GM21381 (cell line): ENCODE measurements around the gene CYB5D1.

Experiments used
- ATAC-seq: cut with Tn5 transposase; IDR thresholded peaks from one replicate; pipeline ENCODE4 v1.9.1; 2021; ENCODE audit warnings: mild to moderate bottlenecking, moderate library complexity; ENCODE audit not compliant: unreplicated experiment

Gene CYB5D1

DNA sequence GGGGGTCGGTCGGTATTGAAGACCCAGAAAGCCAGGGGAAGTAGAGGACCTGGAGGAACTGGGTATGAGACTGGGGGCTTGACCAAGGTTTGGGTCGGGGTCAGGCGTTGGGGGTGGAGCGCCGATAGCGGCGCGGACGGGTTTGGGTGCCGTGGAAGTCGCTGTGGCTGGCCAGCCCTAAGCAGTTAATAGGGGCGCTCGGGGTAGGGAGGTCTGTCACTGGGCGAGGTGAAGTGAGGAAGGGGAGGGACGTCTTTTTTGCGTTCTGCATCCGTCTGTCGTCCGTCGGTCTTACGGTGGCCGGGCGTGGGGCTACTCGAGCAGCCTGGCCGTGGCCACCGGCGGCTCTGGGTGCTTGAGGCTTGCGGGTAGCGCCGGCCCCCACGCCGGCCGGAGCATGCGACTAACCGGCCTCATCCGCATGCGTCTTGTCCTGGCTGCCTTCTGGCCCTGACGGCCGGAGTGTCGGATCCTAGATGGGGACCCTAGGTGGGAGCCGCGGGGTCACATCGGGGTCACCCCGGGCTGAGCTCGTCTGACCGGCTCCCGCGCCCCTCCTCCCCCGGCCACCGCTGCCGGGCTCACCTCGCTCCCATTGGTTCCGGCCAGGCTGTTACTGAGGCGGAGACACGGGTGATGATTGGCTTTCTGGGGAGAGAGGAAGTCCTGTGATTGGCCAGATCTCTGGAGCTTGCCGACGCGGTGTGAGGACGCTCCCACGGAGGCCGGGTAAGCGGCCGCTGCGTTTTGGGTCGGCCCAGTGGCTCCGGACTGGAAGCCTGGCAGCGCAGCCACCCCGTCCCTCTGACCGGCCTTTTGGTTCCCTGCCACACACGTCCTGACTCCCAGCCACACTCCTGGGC lies 13.3 kb upstream of the CYB5D1 start:
- peak; percentile 41 for ATAC-seq

DNA sequence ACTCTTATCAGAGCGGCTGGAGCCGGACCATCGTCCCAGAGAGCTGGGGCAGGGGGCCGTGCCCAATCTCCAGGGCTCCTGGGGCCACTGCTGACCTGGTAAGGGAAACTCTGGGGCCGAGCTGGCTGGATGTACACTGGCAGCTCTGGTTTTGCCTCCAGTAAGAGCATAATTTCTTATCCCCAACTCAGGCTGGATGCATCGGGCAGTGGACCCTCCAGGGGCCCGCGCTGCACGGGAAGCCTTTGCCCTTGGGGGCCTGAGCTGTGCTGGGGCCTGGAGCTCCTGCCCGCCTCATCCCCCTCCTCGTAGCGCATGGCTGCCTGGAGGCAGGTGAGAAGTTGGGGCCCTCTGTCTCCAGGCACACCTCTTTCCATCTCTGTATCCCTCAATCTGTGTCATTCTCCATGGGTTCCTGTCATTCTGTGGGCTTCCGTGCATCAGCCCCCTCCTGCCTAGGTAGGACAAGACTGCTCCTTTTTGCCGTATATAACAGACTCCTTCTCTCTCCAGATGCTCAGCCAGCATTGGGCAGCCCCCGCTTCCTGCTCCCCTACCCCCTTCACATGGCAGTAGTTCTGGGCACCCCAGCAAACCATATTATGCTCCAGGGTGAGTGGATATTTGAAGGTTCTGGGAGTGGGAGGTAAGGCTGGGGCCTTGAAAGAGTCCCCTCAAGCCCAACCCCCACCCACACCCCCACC lies 12.3 kb upstream of the CYB5D1 start:
- ATAC-seq: no peak

DNA sequence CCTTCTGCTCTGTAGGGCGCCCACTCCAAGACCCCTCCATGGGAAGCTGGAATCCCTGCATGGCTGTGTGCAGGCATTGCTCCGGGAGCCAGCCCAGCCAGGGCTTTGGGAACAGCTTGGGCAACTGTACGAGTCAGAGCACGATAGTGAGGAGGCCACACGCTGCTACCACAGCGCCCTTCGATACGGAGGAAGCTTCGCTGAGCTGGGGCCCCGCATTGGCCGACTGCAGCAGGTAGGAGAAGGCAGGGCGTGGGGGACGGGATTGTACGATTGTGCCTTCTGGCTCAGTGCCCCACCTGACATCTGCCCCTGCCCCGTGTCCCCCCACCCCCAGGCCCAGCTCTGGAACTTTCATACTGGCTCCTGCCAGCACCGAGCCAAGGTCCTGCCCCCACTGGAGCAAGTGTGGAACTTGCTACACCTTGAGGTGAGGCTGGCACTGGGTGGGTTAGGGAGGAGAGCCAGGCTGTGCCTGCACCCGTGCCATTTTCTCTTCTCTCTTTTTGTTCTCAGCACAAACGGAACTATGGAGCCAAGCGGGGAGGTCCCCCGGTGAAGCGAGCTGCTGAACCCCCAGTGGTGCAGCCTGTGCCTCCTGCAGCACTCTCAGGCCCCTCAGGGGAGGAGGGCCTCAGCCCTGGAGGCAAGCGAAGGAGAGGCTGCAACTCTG lies 11.6 kb upstream of the CYB5D1 start:
- no peak for ATAC-seq

DNA sequence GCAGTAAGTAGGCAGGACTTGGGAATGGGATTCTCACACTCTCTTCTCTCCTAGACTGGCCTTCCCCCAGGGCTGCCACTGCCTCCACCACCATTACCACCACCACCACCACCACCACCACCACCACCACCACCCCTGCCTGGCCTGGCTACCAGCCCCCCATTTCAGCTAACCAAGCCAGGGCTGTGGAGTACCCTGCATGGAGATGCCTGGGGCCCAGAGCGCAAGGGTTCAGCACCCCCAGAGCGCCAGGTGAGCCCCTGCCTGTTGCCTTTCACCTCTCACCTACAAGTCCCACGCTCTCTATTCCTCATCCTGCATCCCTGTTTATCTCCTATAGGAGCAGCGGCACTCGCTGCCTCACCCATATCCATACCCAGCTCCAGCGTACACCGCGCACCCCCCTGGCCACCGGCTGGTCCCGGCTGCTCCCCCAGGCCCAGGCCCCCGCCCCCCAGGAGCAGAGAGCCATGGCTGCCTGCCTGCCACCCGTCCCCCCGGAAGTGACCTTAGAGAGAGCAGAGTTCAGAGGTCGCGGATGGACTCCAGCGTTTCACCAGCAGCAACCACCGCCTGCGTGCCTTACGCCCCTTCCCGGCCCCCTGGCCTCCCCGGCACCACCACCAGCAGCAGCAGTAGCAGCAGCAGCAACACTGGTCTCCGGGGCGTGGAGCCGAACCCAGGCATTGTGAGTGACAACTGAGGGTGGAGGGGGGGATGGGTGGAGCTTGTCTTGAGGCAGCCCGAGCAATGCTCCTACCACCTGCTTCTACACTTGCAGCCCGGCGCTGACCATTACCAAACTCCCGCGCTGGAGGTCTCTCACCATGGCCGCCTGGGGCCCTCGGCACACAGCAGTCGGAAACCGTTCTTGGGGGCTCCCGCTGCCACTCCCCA lies 10.8 kb upstream of the CYB5D1 start:
- ATAC-seq: no peak

DNA sequence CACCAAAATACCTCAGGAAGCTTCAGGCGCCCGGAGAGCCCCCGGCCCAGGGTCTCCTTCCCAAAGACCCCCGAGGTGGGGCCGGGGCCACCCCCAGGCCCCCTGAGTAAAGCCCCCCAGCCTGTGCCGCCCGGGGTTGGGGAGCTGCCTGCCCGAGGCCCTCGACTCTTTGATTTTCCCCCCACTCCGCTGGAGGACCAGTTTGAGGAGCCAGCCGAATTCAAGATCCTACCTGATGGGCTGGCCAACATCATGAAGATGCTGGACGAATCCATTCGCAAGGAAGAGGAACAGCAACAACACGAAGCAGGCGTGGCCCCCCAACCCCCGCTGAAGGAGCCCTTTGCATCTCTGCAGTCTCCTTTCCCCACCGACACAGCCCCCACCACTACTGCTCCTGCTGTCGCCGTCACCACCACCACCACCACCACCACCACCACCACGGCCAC lies 9.6 kb upstream of the CYB5D1 start:
- no peak for ATAC-seq

DNA sequence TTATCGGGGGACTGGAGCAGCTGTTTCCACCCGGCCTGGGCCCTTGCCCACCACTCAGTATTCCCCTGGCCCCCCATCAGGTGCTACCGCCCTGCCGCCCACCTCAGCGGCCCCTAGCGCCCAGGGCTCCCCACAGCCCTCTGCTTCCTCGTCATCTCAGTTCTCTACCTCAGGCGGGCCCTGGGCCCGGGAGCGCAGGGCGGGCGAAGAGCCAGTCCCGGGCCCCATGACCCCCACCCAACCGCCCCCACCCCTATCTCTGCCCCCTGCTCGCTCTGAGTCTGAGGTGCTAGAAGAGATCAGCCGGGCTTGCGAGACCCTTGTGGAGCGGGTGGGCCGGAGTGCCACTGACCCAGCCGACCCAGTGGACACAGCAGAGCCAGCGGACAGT lies 9.1 kb upstream of the CYB5D1 start:
- no peak for ATAC-seq

DNA sequence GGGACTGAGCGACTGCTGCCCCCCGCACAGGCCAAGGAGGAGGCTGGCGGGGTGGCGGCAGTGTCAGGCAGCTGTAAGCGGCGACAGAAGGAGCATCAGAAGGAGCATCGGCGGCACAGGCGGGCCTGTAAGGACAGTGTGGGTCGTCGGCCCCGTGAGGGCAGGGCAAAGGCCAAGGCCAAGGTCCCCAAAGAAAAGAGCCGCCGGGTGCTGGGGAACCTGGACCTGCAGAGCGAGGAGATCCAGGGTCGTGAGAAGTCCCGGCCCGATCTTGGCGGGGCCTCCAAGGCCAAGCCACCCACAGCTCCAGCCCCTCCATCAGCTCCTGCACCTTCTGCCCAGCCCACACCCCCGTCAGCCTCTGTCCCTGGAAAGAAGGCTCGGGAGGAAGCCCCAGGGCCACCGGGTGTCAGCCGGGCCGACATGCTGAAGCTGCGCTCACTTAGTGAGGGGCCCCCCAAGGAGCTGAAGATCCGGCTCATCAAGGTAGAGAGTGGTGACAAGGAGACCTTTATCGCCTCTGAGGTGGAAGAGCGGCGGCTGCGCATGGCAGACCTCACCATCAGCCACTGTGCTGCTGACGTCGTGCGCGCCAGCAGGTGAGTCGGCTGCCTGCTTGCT lies 8.6 kb upstream of the CYB5D1 start:
- ATAC-seq: no peak

DNA sequence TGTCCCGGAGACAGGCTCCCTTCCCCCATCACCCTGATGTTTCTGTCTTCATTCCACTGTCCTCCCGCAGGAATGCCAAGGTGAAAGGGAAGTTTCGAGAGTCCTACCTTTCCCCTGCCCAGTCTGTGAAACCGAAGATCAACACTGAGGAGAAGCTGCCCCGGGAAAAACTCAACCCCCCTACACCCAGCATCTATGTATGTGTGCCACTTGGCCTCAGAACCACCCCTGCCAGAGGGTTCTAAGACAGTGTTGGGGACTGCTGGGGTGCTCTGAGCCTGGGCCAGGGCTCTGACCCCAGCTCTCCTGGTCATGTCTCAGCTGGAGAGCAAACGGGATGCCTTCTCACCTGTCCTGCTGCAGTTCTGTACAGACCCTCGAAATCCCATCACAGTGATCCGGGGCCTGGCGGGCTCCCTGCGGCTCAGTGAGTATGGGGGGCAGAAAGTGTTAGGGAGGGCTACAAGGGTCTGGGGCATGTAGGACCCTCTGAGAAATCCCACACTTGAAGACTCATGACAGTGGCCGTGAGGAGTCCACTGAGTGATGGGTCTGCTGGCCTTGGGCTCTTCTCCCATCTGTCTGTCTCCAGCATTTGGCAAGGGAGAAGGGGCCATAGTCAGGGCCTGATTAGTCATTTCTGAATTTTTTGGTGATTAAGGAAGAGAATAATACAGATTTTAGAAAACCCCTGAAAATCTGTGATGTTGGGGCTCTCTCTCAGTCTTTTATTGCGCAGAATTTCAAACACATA lies 7.9 kb upstream of the CYB5D1 start:
- no peak for ATAC-seq

DNA sequence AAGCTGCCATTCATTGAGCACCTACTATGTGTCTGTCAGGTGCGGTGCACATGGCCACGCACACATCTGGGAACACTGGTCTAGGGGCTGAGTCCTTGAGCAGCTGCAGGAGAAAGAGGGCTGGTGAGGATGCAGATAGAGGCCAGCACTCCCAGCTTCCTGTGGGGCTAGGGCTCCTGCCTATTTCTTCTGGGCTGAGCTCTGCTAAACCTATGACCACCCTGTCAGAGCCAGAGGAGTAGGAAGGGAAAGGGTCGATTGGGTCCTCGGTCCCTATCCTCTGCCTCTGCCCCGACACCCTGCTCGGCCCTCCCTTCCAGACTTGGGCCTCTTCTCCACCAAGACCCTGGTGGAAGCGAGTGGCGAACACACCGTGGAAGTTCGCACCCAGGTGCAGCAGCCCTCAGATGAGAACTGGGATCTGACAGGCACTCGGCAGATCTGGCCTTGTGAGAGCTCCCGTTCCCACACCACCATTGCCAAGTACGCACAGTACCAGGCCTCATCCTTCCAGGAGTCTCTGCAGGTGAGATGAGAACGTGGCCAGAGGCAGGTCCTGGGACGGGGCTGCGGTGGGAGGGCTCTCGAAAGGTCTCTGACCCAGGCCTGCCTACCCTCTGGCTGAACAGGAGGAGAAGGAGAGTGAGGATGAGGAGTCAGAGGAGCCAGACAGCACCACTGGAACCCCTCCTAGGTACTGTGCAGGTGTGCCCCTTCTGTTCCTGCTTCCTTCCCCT lies 6.9 kb upstream of the CYB5D1 start:
- no peak for ATAC-seq

DNA sequence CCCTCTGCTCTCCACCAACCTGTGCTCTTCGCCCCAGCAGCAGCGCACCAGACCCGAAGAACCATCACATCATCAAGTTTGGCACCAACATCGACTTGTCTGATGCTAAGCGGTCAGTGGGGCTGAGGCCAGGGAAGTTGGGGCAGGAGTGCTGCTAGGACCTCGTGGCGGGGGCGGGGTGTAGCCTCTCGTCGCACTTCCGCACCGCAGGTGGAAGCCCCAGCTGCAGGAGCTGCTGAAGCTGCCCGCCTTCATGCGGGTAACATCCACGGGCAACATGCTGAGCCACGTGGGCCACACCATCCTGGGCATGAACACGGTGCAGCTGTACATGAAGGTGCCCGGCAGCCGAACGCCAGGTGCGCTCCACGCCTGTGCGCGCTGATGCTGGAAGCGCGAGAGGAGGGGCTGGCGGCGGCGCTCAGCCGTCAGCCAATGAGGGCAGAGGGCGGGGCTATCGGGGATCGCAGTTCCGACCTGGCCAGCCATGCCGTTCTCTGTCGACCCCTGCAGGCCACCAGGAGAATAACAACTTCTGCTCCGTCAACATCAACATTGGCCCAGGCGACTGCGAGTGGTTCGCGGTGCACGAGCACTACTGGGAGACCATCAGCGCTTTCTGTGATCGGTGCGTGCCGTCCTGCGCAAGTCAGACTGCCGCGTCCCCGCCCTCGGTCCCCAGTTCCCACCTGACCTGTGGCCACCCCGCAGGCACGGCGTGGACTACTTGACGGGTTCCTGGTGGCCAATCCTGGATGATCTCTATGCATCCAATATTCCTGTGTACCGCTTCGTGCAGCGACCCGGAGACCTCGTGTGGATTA lies 6.2 kb upstream of the CYB5D1 start:
- ATAC-seq: peak; percentile 55

DNA sequence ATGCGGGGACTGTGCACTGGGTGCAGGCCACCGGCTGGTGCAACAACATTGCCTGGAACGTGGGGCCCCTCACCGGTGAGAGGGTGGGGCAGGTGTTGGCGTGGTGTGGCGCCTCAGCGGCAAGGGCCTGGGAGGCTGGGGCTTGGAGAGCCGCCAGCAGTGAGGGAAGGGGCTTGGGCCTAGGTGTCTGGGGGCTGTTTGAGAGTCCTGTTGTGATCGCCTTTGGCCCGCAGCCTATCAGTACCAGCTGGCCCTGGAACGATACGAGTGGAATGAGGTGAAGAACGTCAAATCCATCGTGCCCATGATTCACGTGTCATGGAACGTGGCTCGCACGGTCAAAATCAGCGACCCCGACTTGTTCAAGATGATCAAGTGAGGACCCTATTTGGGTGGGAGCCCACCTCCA lies 5.5 kb upstream of the CYB5D1 start:
- ATAC-seq: no peak

DNA sequence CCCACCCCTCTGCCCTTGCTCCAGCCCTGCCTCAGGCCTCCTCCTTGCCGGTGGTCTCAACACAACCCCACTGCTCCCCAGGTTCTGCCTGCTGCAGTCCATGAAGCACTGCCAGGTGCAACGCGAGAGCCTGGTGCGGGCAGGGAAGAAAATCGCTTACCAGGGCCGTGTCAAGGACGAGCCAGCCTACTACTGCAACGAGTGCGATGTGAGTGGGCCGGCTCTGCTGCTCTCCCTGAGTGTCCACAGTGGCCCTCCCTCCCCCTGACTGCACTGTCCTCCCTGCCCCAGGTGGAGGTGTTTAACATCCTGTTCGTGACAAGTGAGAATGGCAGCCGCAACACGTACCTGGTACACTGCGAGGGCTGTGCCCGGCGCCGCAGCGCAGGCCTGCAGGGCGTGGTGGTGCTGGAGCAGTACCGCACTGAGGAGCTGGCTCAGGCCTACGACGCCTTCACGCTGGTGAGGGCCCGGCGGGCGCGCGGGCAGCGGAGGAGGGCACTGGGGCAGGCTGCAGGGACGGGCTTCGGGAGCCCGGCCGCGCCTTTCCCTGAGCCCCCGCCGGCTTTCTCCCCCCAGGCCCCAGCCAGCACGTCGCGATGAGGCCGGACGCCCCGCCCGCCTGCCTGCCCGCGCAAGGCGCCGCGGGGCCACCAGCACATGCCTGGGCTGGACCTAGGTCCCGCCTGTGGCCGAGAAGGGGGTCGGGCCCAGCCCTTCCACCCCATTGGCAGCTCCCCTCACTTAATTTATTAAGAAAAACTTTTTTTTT lies 4.7 kb upstream of the CYB5D1 start:
- no peak for ATAC-seq

DNA sequence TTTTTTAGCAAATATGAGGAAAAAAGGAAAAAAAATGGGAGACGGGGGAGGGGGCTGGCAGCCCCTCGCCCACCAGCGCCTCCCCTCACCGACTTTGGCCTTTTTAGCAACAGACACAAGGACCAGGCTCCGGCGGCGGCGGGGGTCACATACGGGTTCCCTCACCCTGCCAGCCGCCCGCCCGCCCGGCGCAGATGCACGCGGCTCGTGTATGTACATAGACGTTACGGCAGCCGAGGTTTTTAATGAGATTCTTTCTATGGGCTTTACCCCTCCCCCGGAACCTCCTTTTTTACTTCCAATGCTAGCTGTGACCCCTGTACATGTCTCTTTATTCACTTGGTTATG lies 4.1 kb upstream of the CYB5D1 start:
- no peak for ATAC-seq

DNA sequence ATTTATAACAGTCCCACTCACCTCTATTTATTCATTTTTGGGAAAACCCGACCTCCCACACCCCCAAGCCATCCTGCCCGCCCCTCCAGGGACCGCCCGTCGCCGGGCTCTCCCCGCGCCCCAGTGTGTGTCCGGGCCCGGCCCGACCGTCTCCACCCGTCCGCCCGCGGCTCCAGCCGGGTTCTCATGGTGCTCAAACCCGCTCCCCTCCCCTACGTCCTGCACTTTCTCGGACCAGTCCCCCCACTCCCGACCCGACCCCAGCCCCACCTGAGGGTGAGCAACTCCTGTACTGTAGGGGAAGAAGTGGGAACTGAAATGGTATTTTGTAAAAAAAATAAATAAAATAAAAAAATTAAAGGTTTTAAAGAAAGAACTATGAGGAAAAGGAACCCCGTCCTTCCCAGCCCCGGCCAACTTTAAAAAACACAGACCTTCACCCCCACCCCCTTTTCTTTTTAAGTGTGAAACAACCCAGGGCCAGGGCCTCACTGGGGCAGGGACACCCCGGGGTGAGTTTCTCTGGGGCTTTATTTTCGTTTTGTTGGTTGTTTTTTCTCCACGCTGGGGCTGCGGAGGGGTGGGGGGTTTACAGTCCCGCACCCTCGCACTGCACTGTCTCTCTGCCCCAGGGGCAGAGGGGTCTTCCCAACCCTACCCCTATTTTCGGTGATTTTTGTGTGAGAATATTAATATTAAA lies 3.6 kb upstream of the CYB5D1 start:
- no peak for ATAC-seq

DNA sequence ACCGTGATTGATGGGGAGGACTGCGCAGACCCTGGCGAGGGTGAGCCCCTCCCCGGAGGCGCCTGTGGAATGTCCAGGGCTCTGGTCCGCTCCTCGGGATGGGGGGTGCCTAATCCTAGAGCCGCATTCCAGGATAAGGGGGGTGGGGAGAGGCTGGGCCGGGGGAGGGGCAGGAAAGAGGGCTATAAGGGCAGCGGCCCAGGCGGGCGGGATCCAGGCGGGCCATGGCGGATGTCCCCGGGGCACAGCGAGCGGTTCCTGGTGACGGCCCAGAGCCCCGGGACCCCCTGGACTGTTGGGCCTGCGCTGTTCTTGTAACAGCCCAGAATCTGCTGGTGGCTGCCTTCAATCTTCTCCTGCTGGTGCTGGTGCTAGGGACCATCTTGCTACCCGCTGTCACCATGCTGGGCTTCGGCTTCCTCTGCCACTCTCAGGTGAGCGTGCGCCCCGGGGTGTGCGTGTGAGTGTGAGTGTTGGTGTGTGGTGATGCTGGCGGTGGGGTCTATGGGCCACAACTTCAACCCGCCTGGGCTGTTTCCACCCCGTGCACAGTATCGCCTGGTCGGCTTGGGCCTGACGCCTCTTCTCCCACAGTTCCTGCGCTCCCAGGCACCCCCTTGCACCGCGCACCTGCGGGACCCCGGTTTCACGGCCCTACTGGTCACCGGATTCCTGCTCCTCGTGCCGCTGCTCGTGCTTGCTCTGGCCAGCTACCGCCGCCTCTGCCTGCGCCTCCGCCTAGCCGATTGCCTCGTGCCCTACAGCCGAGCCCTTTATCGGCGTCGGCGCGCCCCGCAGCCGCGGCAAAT lies 2.7 kb upstream of the CYB5D1 start, which contains the start of gene TMEM88:
TMEM88 (plus strand) TSS at position 216 of the 809 bp plus-strand sequence; CDS start at position 225, 9 bp downstream.
- ATAC-seq: no peak

DNA sequence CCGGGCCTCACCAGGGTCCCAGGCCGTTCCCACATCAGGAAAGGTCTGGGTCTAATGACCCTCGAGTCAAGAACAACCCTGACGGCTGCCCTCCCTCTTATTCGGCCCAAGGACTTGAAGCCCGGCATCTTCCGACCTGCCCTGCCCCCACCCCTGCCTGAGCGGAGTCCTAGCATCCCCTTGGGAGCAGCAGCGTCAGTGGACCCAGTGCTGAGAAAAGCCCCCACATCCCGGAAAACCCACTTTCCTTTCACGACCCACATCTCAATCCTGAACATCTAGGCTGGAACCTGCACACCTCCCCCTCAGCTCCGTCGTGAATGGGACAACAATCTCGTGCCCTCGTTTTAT lies 2.2 kb upstream of the CYB5D1 start:
- ATAC-seq: no peak
